ENCODE measurements around the gene KCTD13.

DNA sequence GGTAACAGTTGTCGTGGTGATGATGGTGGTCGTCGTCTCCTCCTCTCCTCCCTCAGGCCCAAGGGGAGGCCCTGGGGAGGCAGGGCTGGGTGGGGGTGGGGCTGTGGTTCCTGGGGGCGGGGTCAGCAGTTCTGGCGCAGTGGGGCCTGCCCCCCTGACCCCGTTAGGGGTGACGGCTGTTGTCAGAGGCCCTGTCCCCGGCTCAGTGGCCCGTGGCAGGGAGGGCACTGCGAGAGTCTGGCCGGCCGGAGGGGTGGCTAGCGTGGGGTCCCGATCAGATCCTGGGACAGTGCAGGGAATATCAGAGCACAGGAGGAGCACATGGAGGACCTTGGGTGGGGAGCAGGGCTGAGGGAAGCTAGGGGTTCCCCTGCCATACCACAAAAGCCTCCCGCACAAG is 29.2 kb downstream of the KCTD13 start:
- TF ChIP-seq, protein P1, sequence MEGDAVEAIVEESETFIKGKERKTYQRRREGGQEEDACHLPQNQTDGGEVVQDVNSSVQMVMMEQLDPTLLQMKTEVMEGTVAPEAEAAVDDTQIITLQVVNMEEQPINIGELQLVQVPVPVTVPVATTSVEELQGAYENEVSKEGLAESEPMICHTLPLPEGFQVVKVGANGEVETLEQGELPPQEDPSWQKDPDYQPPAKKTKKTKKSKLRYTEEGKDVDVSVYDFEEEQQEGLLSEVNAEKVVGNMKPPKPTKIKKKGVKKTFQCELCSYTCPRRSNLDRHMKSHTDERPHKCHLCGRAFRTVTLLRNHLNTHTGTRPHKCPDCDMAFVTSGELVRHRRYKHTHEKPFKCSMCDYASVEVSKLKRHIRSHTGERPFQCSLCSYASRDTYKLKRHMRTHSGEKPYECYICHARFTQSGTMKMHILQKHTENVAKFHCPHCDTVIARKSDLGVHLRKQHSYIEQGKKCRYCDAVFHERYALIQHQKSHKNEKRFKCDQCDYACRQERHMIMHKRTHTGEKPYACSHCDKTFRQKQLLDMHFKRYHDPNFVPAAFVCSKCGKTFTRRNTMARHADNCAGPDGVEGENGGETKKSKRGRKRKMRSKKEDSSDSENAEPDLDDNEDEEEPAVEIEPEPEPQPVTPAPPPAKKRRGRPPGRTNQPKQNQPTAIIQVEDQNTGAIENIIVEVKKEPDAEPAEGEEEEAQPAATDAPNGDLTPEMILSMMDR (conservative IDR thresholded peaks at IDR 0.05; ENCODE audit: low read depth, low read length) = no peak
- TF ChIP-seq EZH2 (IDR thresholded peaks at IDR 0.05; ENCODE audit: low read length, unreplicated experiment) = no peak

All from PC-3 (cell line).